ENCODE measurements around the gene BIRC5.
"Not testable (repeated sequence)": the region's sequence is repeated elsewhere in the genome, so short reads cannot be mapped to it uniquely, and the experiment has no call there.

Gene BIRC5

GRCh38 chr17:78214016-78214705, at the start of gene BIRC5:
TSS of gene BIRC5 (plus strand) at chr17:78214253. CDS start at chr17:78214317, 64 bp downstream.
- peak; percentile 90 for DNase-seq

- no peak for DNase-seq
Observed at GRCh38 chr17:78164748-78165607, 49.1 kb upstream of the BIRC5 start.

- no peak for DNase-seq
Observed at GRCh38 chr17:78166416-78166815, 47.6 kb upstream of the BIRC5 start.

- DNase-seq, result peak; percentile 89
Observed at GRCh38 chr17:78168242-78168902, 45.7 kb upstream of the BIRC5 start, which contains the start of gene SYNGR2. TSS of gene SYNGR2 (plus strand) at chr17:78168581. CDS start at chr17:78168617, 36 bp downstream.

- peak; percentile 68 for DNase-seq
Observed at GRCh38 chr17:78168903-78169793, 44.9 kb upstream of the BIRC5 start.

GRCh38 chr17:78170692-78171590, 43.1 kb upstream of the BIRC5 start:
- no peak for DNase-seq

GRCh38 chr17:78171591-78172248, 42.3 kb upstream of the BIRC5 start:
- DNase-seq, result not testable (repeated sequence)

GRCh38 chr17:78172249-78173051, 41.6 kb upstream of the BIRC5 start:
- DNase-seq, result no peak

- no peak for DNase-seq
Observed at GRCh38 chr17:78173097-78173715, 40.8 kb upstream of the BIRC5 start.

- DNase-seq, result no peak
Observed at GRCh38 chr17:78174346-78174869, 39.6 kb upstream of the BIRC5 start.

- no peak for DNase-seq
Observed at GRCh38 chr17:78174870-78175642, 39.0 kb upstream of the BIRC5 start.

GRCh38 chr17:78175643-78175981, 38.4 kb upstream of the BIRC5 start:
- no peak for DNase-seq

- DNase-seq, result peak; percentile 79
Observed at GRCh38 chr17:78176548-78177025, 37.5 kb upstream of the BIRC5 start.

- DNase-seq, result no peak
Observed at GRCh38 chr17:78179372-78179771, 34.7 kb upstream of the BIRC5 start.

- no peak for DNase-seq
Observed at GRCh38 chr17:78180083-78180482, 34.0 kb upstream of the BIRC5 start.

- DNase-seq, result no peak
Observed at GRCh38 chr17:78180508-78180907, 33.5 kb upstream of the BIRC5 start.

- DNase-seq, result no peak
Observed at GRCh38 chr17:78182504-78182903, 31.5 kb upstream of the BIRC5 start.

- DNase-seq, result no peak
Observed at GRCh38 chr17:78183916-78184315, 30.1 kb upstream of the BIRC5 start.

Measured in activated CD8-positive, alpha-beta memory T cell treated with anti-CD3 and anti-CD28 coated beads, Interleukin-2, amount 50 U/mL, for 4 hours (primary cell).